DMS114 treated with DMSO at 0.1 percent for 48 hours (cell line): Measurements from ENCODE around the gene SUSD4.
"Not testable (repeated sequence)": the region's sequence is repeated elsewhere in the genome, so short reads cannot be mapped to it uniquely, and the experiment has no call there.

Experiments
- DNase-seq: peaks from one replicate; lab custom pipeline; 2025; ENCODE audit not compliant: unreplicated experiment; lab: John Stamatoyannopoulos, UW

The SUSD4 gene, protein sequence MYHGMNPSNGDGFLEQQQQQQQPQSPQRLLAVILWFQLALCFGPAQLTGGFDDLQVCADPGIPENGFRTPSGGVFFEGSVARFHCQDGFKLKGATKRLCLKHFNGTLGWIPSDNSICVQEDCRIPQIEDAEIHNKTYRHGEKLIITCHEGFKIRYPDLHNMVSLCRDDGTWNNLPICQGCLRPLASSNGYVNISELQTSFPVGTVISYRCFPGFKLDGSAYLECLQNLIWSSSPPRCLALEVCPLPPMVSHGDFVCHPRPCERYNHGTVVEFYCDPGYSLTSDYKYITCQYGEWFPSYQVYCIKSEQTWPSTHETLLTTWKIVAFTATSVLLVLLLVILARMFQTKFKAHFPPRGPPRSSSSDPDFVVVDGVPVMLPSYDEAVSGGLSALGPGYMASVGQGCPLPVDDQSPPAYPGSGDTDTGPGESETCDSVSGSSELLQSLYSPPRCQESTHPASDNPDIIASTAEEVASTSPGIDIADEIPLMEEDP

GRCh38 chr1:223363856-223364684, at the start of gene SUSD4:
Gene SUSD4, minus strand, starts transcription at chr1:223364176. Its CDS starts 751 bp downstream, at chr1:223363425.
- peak; percentile 10 for DNase-seq

DNA sequence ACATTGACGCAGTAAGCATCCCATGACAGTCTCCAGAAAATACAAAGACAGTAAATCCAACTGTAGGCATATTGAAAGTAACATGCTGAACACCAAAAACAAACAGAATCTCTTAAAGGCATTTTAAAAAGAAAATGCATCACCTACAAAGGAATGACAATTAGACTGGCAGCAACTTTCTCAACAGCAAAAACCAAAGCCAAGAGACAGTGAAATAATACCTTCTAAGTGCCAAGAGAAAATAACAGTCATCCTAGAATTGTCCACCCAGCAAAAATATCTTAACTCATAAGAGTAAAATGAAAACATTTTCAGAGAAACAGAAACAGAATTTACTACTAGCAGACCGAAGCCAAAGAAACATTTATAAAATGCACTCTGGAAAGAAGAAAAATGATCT, 49.2 kb upstream of the SUSD4 start:
- DNase-seq = no peak

DNA sequence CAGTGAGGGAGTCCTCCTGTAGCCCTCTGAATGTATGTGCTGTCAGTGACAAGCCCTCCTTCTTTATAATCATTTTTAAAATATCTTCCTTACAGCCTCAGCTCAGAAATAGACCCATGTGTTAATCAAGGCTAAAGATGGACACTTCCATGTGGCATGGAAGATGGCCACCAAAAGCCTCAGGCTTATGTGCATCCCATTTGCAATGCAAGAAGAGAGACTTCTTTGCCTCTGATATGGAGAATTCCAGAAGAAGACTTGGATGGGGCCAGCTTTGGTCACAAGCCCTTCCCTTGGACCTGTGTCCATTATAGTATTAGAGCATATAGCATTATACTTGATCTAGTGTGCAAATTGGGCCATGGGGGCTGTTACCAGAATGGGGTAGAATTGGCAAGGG, 47.7 kb upstream of the SUSD4 start:
- no peak for DNase-seq

- no peak for DNase-seq
Observed at GRCh38 chr1:223411309-223411708, 47.3 kb upstream of the SUSD4 start.

DNA sequence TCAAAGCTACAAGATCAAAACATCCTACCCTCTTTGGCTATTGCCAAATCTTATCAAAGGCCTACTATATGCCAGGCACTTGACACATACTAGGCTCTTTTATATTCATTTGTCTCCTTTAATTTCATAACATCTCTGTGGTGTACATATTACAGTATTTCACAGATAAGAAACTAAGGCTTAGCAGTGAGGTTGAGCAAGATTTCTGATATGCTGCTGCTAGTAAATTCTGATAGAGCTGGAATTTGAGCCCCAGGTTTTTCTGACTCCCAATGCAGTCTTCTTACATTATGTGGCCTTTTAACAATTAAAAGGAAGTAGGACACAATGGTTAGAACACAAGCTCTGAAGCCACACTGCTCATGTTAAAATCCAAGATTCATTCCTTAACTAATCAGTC, 46.1 kb upstream of the SUSD4 start:
- DNase-seq = no peak

GRCh38 chr1:223405507-223405906, 41.5 kb upstream of the SUSD4 start:
- DNase-seq = no peak

- DNase-seq = no peak
Observed at GRCh38 chr1:223403184-223403815, 39.3 kb upstream of the SUSD4 start.

DNA sequence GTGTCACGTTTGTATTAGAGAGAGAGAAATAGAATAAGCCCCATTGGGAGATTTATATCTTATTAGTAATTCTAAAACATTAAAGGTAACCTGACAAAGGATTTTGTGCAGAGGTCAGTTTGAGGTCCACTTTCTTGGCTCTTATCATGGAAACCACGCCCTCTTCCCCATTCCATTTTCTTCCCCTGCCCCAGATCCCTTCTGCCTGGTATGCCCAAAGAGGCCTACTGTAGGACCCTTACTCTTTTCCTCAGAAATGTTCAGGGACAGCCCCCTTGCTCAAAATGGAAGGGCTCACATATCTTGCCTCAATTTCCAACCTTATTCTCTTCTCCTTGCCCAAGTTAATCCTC, 38.8 kb upstream of the SUSD4 start:
- DNase-seq = no peak

GRCh38 chr1:223401873-223402789, 38.2 kb upstream of the SUSD4 start:
- no peak for DNase-seq

GRCh38 chr1:223399393-223399792, 35.4 kb upstream of the SUSD4 start:
- DNase-seq = not testable (repeated sequence)

GRCh38 chr1:223394706-223395105, 30.7 kb upstream of the SUSD4 start:
- no peak for DNase-seq

- no peak for DNase-seq
Observed at GRCh38 chr1:223394242-223394641, 30.3 kb upstream of the SUSD4 start.

- DNase-seq = no peak
Observed at GRCh38 chr1:223393275-223394214, 29.6 kb upstream of the SUSD4 start, which contains the start of gene CCDC185. Gene CCDC185, plus strand, starts transcription at chr1:223393415. Its CDS starts 61 bp downstream, at chr1:223393476.

- no peak for DNase-seq
Observed at GRCh38 chr1:223390618-223391017, 26.6 kb upstream of the SUSD4 start.

GRCh38 chr1:223386013-223386412, 22.0 kb upstream of the SUSD4 start:
- no peak for DNase-seq

DNA sequence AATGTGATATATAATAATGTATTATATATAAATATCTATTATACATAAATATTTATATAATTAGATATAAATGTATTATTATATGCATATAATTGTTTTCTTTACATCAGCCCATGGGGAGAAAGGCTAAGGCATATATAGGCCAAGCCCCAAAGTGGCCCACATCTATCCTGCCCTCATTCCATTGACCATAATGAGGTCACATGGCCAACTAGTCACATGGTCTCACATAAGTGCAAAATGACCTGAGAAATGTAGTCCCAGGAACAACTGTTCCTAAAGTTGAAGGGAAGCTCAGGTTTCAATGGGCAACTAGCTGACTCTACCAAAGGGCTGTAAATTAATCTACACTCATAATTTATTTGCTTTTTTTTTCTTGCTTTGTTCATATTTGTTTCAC, 14.8 kb upstream of the SUSD4 start:
- no peak for DNase-seq

DNA sequence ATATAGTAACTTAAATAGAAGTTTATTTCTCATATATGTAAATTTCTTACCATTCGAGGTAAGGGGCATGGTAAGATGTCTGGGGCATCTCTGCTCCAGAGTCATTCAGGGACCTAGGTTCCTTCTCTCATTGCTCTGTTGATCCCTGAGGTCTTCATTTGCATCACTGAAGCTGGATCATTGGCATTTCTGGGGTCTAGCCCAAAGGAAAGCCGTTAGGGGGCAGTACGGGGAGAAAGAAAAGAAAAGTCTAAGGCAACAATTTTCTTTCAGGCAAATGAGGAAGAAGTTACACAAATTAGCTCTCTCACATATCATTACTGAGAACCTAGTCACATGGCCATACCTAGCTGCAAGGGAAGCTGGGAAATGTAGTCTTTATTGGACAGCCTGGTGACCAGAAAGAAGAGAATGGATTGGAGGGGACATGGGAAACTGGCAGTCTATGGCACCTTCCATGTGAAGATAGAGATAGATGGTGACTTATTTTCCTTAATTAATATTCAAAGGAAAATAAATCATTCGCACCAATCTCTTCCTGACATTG, 10.2 kb upstream of the SUSD4 start:
- no peak for DNase-seq

- DNase-seq = no peak
Observed at GRCh38 chr1:223364685-223365382, 858 bp upstream of the SUSD4 start.
